ENCODE data around the gene POLR3A. TPM values are rescaled to one million over a fixed set of nuclear protein-coding genes. Genes with fewer than 3 reads are reported as not detected.

POLR3A gene
- total RNA-seq, 2 experiments from 2014 or later: 16.3 to 21.5 TPM

DNA sequence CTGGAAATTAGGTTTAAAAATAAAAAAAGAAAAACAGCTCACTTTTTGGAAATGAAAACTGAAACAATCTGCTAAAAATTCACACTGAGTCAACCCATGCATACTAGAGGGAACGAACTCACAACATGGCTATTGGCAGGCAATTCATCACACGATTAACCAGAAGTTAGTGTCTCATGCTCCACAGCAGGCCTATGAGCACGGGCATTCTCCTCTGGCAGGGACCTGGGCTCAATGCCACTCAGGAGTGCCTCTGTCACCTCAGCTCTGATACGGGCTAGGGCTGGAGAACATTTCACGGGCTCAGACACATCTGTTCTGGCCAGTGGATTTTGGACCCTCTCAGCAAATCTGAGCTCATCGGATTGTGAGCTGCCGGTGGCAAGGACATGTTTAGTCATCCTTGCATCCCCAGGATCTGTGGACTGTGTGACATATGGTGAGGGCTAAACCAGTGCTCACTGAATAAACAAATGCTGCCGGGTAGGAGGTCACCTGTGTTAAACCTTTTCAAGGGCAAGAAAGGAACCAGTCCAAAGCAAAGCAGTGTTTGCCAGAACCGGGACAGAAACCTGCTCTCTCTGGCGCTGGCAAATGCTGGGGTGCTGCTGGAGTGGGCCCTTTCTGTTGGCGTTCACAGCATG lies 40.1 kb downstream of the POLR3A start:
- Histone ChIP-seq H3K79me2 (ENCODE audit: insufficient read depth, low read depth, low read length) (no peaks in the 10 kb centered on the region), H3K9me3 (ENCODE audit: low read length) (no peaks in the 10 kb centered on the region), H3K4me3 (ENCODE audit: low read depth, low read length, poor library complexity, severe bottlenecking) (no peak overlapping the region), H4K20me1 (ENCODE audit: insufficient read depth, low read length) (no peaks in the 10 kb centered on the region), H3K9me2 (ENCODE audit: insufficient read depth, low read length) (no peaks in the 10 kb centered on the region), H2AFZ (ENCODE audit: low read length) (no peak overlapping the region), H3K36me3 (ENCODE audit: insufficient read depth, low read length) (peaks cover 99% of the 10 kb centered on the region), H3K27ac (ENCODE audit: low read depth, low read length, poor library complexity, severe bottlenecking) (no peak overlapping the region), H3K4me1 (ENCODE audit: insufficient read depth, low read length, poor library complexity, severe bottlenecking) (no peaks in the 10 kb centered on the region), H3K4me2 (ENCODE audit: low read length) (no peak overlapping the region)
- ChIA-PET CTCF (ENCODE audit: unreplicated experiment) (no interaction called here), POLR2A (no interaction called here)
- no TSS peak for BruUV-seq (replicated peaks)
- intact Hi-C loops (cut with micrococcal nuclease; ENCODE audit: unreplicated experiment): no loop called here
- no peak for TF ChIP-seq EZH2phosphoT487 (IDR thresholded peaks at IDR 0.05; ENCODE audit: borderline replicate concordance, low read depth, low read length)
- TF ChIP-seq, protein P1, sequence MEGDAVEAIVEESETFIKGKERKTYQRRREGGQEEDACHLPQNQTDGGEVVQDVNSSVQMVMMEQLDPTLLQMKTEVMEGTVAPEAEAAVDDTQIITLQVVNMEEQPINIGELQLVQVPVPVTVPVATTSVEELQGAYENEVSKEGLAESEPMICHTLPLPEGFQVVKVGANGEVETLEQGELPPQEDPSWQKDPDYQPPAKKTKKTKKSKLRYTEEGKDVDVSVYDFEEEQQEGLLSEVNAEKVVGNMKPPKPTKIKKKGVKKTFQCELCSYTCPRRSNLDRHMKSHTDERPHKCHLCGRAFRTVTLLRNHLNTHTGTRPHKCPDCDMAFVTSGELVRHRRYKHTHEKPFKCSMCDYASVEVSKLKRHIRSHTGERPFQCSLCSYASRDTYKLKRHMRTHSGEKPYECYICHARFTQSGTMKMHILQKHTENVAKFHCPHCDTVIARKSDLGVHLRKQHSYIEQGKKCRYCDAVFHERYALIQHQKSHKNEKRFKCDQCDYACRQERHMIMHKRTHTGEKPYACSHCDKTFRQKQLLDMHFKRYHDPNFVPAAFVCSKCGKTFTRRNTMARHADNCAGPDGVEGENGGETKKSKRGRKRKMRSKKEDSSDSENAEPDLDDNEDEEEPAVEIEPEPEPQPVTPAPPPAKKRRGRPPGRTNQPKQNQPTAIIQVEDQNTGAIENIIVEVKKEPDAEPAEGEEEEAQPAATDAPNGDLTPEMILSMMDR (conservative IDR thresholded peaks at IDR 0.05; ENCODE audit: low read length): no peak
- DNase-seq (ENCODE audit: low spot score): no peak

DNA sequence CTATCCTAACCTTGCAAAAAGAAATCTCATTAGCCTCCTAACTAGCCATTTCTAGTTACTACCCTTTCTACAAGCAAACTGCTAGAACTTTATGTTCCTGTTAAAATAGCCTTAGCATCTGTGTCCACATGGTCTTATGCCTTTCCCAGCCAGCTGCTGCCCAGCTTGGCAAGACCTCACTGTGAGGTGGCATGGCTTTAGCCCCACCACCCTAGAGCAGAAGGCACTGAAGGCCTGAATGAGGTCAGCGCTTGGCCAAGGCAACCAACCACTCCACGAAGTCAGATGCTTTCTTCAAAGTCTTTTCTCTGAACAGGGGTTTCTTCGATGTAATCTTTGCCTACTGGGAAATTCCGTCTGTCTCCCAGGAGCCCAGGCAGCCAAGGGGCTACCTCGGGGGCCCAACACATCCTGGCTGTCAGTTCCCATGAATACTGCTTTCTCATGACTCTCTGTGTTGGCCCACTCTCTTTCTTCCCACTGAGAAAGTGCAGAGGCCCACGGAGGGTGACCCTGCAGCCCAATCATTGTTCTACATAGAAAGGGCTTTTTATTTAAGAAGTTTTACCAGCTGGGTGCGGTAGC lies 41.6 kb downstream of the POLR3A start:
- Histone ChIP-seq H3K9me2 (ENCODE audit: insufficient read depth, low read length) (no peaks in the 10 kb centered on the region), H3K36me3 (ENCODE audit: insufficient read depth, low read length) (peaks cover 99% of the 10 kb centered on the region), H3K9me3 (ENCODE audit: low read length) (no peaks in the 10 kb centered on the region), H3K4me3 (ENCODE audit: low read depth, low read length, poor library complexity, severe bottlenecking) (no peak overlapping the region), H3K79me2 (ENCODE audit: insufficient read depth, low read depth, low read length) (no peaks in the 10 kb centered on the region), H3K4me1 (ENCODE audit: insufficient read depth, low read length, poor library complexity, severe bottlenecking) (no peaks in the 10 kb centered on the region), H3K4me2 (ENCODE audit: low read length) (no peak overlapping the region), H4K20me1 (ENCODE audit: insufficient read depth, low read length) (no peaks in the 10 kb centered on the region), H3K27ac (ENCODE audit: low read depth, low read length, poor library complexity, severe bottlenecking) (no peak overlapping the region), H2AFZ (ENCODE audit: low read length) (no peak overlapping the region)
- TF ChIP-seq, protein P1 (conservative IDR thresholded peaks at IDR 0.05; ENCODE audit: low read length): no peak
- TF ChIP-seq EZH2phosphoT487 (IDR thresholded peaks at IDR 0.05; ENCODE audit: borderline replicate concordance, low read depth, low read length): no peak
- POLR2A ChIA-PET: no interaction called here
- CTCF ChIA-PET (ENCODE audit: unreplicated experiment): no interaction called here
- intact Hi-C loops (cut with micrococcal nuclease; ENCODE audit: unreplicated experiment): no loop called here
- no TSS peak for BruUV-seq (replicated peaks)
- no peak for DNase-seq (ENCODE audit: low spot score)

DNA sequence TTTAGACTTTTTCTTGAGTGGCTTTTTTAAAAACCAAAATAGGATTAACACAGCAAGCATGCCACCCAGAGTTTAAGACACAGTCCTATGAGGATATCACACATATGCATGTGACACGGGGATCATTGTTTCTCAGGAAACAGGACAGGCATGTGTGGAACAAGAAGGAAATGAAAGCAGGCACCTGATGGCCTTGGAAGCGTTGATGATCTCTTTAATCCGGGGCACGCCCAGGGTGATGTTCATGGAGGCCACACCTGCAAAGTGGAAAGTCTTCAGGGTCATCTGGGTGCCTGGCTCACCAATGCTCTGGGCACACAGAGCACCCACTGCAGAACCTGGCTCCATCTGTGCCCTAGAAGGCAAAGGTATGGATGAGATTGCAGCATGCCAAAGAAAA lies 44.3 kb downstream of the POLR3A start:
- no peak overlapping the region for H3K4me3 ChIP-seq (ENCODE audit: low read depth, low read length, poor library complexity, severe bottlenecking)
- H3K36me3 ChIP-seq (ENCODE audit: insufficient read depth, low read length): peaks cover 97% of the 10 kb centered on the region
- CTCF ChIA-PET (ENCODE audit: unreplicated experiment): no interaction called here
- POLR2A ChIA-PET: no interaction called here
- intact Hi-C loops (cut with micrococcal nuclease; ENCODE audit: unreplicated experiment): no loop called here
- no peaks in the 10 kb centered on the region for H3K4me1 ChIP-seq (ENCODE audit: insufficient read depth, low read length, poor library complexity, severe bottlenecking)
- H4K20me1 ChIP-seq (ENCODE audit: insufficient read depth, low read length): no peaks in the 10 kb centered on the region
- no peak overlapping the region for H2AFZ ChIP-seq (ENCODE audit: low read length)
- no peak overlapping the region for H3K4me2 ChIP-seq (ENCODE audit: low read length)
- H3K9me3 ChIP-seq (ENCODE audit: low read length): no peaks in the 10 kb centered on the region
- DNase-seq (ENCODE audit: low spot score): no peak
- no TSS peak for BruUV-seq (replicated peaks)
- H3K9me2 ChIP-seq (ENCODE audit: insufficient read depth, low read length): no peaks in the 10 kb centered on the region
- TF ChIP-seq EZH2phosphoT487 (IDR thresholded peaks at IDR 0.05; ENCODE audit: borderline replicate concordance, low read depth, low read length): no peak
- TF ChIP-seq, protein P1 (conservative IDR thresholded peaks at IDR 0.05; ENCODE audit: low read length): no peak
- no peak overlapping the region for H3K27ac ChIP-seq (ENCODE audit: low read depth, low read length, poor library complexity, severe bottlenecking)
- no peaks in the 10 kb centered on the region for H3K79me2 ChIP-seq (ENCODE audit: insufficient read depth, low read depth, low read length)

Measured in OCI-LY7 (cell line).